Measurements from ENCODE around the gene DDX55. TPM values are rescaled to one million over a fixed set of nuclear protein-coding genes. Genes with fewer than 3 reads are reported as not detected.
A peak's percentile ranks its signal among the peaks of the same experiment; 100 is the strongest.
"Not testable (repeated sequence)": the region's sequence is repeated elsewhere in the genome, so short reads cannot be mapped to it uniquely, and the experiment has no call there.

The DDX55 gene, protein sequence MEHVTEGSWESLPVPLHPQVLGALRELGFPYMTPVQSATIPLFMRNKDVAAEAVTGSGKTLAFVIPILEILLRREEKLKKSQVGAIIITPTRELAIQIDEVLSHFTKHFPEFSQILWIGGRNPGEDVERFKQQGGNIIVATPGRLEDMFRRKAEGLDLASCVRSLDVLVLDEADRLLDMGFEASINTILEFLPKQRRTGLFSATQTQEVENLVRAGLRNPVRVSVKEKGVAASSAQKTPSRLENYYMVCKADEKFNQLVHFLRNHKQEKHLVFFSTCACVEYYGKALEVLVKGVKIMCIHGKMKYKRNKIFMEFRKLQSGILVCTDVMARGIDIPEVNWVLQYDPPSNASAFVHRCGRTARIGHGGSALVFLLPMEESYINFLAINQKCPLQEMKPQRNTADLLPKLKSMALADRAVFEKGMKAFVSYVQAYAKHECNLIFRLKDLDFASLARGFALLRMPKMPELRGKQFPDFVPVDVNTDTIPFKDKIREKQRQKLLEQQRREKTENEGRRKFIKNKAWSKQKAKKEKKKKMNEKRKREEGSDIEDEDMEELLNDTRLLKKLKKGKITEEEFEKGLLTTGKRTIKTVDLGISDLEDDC
- total RNA-seq = 10 to 100 TPM; 20.6 to 41.8 TPM

DNA sequence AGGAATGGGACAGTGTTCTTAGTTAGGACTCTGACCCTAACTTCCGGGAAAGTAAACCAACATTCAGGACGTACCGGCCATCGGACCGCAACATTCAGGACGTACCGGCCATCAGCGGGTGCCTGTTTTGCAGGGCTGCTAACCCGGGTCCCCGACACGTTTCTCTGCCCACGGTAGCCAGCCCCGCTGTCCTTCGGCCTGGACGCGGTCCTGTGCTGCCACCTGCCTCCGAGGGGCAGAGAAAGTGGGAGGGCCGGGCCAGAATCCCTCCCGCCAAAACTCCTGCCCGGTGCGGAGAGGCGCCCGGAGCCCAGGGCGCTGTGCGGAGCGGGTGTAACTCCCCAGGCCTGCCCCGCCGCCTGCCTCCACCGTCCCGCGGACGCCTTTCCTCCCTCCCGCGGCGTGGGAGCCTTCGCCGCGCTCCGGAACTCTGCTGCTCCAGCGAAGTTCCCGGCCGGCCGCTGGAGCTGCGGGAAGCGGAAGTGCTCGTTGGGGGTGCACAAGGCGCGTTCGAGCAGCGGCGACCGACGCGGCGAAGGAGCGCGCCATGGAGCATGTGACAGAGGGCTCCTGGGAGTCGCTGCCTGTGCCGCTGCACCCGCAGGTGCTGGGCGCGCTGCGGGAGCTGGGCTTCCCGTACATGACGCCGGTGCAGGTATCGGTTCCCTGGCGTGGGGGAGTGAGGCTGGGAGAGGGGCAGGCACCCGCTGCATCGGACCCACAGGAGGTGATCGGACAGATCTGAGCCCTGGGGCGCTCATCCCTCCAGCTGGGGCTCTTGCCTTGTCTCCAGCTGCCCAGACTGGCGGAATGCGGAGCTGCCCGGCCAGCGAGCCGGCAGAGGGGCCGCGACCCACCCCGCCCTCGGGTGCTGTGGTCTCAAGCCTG lies at the start of gene DDX55:
Gene DDX55, plus strand, starts transcription at position 498 of the 888 bp plus-strand sequence. Its CDS starts 50 bp downstream, at position 548.
- Histone ChIP-seq H3K36me3 (peaks cover 17% of the 10 kb centered on the region), H3K27me3 (replicated peaks; ENCODE audit: insufficient read depth) (no peaks in the 10 kb centered on the region), H3K4me3 (peak within 1 kb of the TSS; percentile 83), H3K4me1 (ENCODE audit: control insufficient read depth in 1 of 2, low read depth in 2 of 2) (peaks cover 12 to 21% of the 10 kb centered on the region in 2 donors), H3K27ac (peak within 1 kb of the TSS; percentile 72 to 78), H3K9me3 (no peaks in the 10 kb centered on the region)
- peak; percentile 72 for ATAC-seq (ENCODE audit: insufficient number of reproducible peaks, low FRiP score, low read depth)
- no peak for DNase-seq (ENCODE audit: low spot score)
- TF ChIP-seq, protein P1, sequence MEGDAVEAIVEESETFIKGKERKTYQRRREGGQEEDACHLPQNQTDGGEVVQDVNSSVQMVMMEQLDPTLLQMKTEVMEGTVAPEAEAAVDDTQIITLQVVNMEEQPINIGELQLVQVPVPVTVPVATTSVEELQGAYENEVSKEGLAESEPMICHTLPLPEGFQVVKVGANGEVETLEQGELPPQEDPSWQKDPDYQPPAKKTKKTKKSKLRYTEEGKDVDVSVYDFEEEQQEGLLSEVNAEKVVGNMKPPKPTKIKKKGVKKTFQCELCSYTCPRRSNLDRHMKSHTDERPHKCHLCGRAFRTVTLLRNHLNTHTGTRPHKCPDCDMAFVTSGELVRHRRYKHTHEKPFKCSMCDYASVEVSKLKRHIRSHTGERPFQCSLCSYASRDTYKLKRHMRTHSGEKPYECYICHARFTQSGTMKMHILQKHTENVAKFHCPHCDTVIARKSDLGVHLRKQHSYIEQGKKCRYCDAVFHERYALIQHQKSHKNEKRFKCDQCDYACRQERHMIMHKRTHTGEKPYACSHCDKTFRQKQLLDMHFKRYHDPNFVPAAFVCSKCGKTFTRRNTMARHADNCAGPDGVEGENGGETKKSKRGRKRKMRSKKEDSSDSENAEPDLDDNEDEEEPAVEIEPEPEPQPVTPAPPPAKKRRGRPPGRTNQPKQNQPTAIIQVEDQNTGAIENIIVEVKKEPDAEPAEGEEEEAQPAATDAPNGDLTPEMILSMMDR (IDR thresholded peaks at IDR 0.05) = peak; percentile 45

DNA sequence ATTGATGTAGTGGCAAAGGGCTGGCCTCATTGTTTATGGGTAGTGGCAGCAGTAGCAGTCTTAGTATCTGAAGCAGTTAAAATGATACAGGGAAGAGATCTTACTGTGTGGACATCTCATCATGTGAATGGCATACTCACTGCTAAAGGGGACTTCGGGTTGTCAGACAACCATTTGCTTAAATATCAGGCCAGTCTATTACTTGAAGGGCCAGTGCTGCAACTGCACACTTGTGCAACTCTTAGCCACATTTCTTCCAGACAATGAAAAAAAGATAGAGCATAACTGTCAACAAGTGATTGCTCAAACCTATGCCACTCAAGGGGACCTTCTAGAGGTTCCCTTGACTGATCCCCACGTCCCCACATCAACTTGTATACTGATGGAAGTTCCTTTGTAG lies 47.8 kb upstream of the DDX55 start:
- not testable (repeated sequence) for H3K27ac ChIP-seq; H3K36me3 ChIP-seq; H3K9me3 ChIP-seq; DNase-seq (ENCODE audit: low spot score); H3K27me3 ChIP-seq (replicated peaks; ENCODE audit: insufficient read depth); ATAC-seq (ENCODE audit: insufficient number of reproducible peaks, low FRiP score, low read depth); H3K4me1 ChIP-seq (ENCODE audit: control insufficient read depth in 1 of 2, low read depth in 2 of 2); H3K4me3 ChIP-seq

DNA sequence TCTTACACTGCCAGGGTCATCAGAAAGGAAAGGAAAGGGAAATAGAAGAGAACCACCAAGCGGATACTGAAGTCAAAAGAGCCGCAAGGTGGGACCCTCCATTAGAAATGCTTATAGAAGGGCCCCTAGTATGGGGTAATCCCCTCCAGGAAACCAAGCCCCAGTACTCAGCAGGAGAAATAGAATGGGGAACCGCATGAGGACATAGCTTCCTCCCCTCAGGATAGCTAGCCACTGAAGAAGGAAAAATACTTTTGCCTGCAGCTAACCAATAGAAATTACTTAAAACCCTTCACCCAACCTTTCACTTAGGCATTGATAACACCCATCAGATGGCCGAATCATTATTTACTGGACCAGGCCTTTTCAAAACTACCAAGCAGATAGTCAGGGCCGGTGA lies 47.1 kb upstream of the DDX55 start:
- H3K27ac ChIP-seq; ATAC-seq (ENCODE audit: insufficient number of reproducible peaks, low FRiP score, low read depth); H3K9me3 ChIP-seq; DNase-seq (ENCODE audit: low spot score); H3K36me3 ChIP-seq; H3K4me3 ChIP-seq; H3K4me1 ChIP-seq (ENCODE audit: control insufficient read depth in 1 of 2, low read depth in 2 of 2); H3K27me3 ChIP-seq (replicated peaks; ENCODE audit: insufficient read depth): not testable (repeated sequence)

DNA sequence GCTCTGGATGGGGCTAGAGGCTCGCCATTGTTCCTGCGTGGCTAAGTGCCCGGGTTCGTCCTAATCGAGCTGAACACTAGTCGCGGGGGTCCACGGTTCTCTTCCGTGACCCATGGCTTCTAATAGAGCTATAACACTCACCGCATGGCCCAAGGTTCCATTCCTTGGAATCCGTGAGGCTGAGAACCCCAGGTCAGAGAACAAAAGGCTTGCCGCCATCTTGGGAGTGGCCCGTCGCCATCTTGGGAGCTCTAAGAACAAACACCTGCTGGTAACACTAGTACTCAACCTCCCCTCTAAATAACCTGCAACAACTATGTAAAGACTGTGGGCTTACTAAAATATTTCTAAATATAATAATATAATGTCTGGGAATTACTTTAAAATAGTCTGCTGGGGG lies 43.4 kb upstream of the DDX55 start:
- H3K9me3 ChIP-seq; ATAC-seq (ENCODE audit: insufficient number of reproducible peaks, low FRiP score, low read depth); H3K4me3 ChIP-seq; DNase-seq (ENCODE audit: low spot score); H3K27ac ChIP-seq; H3K4me1 ChIP-seq (ENCODE audit: control insufficient read depth in 1 of 2, low read depth in 2 of 2); H3K36me3 ChIP-seq; H3K27me3 ChIP-seq (replicated peaks; ENCODE audit: insufficient read depth): not testable (repeated sequence)

DNA sequence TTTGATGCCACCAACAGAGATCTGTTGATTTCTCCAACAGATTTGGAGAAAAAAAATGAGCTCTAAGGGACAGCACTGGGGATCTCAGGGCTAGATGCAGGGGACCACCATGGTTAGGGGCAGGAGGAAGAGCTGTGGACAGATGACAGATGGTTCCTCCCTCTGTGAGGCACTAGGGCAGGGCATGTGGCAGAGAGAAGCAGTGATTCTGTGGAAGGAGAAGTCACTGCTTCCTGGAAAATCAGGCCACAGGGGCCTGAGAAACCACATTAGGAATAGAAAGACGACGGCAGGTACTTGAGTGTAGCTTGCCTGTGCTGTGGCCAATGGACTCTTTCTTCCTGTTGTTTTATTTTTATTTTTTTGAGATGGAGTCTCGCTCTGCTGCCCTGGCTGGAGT lies 42.4 kb upstream of the DDX55 start:
- DNase-seq (ENCODE audit: low spot score) (no peak), ATAC-seq (ENCODE audit: insufficient number of reproducible peaks, low FRiP score, low read depth) (no peak)
- H3K27ac ChIP-seq = no peak overlapping the region
- TF ChIP-seq, protein P1 (IDR thresholded peaks at IDR 0.05) = no peak
- no peaks in the 10 kb centered on the region for H3K36me3 ChIP-seq
- no peaks in the 10 kb centered on the region for H3K4me1 ChIP-seq (ENCODE audit: control insufficient read depth in 1 of 2, low read depth in 2 of 2)
- H3K9me3 ChIP-seq = no peaks in the 10 kb centered on the region
- no peaks in the 10 kb centered on the region for H3K27me3 ChIP-seq (replicated peaks; ENCODE audit: insufficient read depth)
- no peak overlapping the region for H3K4me3 ChIP-seq

DNA sequence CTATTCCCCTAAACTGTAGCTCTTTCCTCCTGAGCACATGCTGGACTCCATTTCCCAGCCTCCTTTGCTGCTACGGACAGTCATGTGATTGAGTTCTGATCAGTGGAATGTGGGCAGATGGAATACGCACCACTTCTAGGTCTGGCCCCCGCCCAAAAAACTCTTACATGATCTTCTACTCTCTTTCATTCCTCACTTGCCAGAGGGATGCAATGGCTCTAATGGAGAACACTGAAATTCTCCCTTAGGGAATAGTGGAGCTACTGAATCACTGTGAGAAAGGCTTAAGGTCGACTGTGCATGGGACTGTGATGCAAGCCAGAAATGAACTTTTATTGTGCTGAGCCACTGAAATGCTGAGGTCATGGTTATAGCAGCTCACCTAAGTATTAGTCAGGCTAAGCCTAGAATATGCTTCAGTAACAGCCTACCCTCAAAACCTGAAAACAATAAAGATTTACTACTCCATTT lies 30.5 kb upstream of the DDX55 start:
- Histone ChIP-seq H3K9me3 (no peaks in the 10 kb centered on the region), H3K27ac (no peak overlapping the region), H3K36me3 (no peaks in the 10 kb centered on the region), H3K27me3 (replicated peaks; ENCODE audit: insufficient read depth) (no peaks in the 10 kb centered on the region), H3K4me1 (ENCODE audit: control insufficient read depth in 1 of 2, low read depth in 2 of 2) (no peaks in the 10 kb centered on the region), H3K4me3 (no peak overlapping the region)
- ATAC-seq (ENCODE audit: insufficient number of reproducible peaks, low FRiP score, low read depth) (no peak), DNase-seq (ENCODE audit: low spot score) (no peak)
- TF ChIP-seq, protein P1 (IDR thresholded peaks at IDR 0.05) = no peak

All from thoracic aorta (tissue), 2 donors.